SK-N-SH treated with all-trans-retinoic acid at 6 μM for 48 hours (cell line): ENCODE data around the gene RBM33.

ENCODE experiments used
- ARNTL ChIP-seq: fragments of 450-650 bp; formaldehyde crosslinking; IDR thresholded peaks from 2 replicates; pipeline ENCODE4 v1.5.0; 2020; ENCODE audit warnings: low read depth, mild to moderate bottlenecking, moderate library complexity, borderline replicate concordance
- CSDC2 ChIP-seq: fragments of 250-450 bp; sonication (Bioruptor Pico); IDR thresholded peaks from 2 replicates; pipeline ENCODE4 v1.5.0; 2020; ENCODE audit warnings: mild to moderate bottlenecking, moderate library complexity
- CSRNP3 ChIP-seq: fragments of 250-450 bp; sonication (Bioruptor Pico); IDR thresholded peaks from 2 replicates; pipeline ENCODE4 v1.5.1; 2021; ENCODE audit warnings: mild to moderate bottlenecking, moderate library complexity
- GLIS3 ChIP-seq: fragments of 250-450 bp; sonication (Bioruptor Pico); IDR thresholded peaks from 2 replicates; pipeline ENCODE4 v1.5.0; 2020; ENCODE audit warnings: mild to moderate bottlenecking, moderate library complexity
- OSR1 ChIP-seq: fragments of 250-450 bp; sonication (Bioruptor Pico); IDR thresholded peaks from 2 replicates; pipeline ENCODE4 v1.8.0; 2022; ENCODE audit warnings: moderate library complexity, mild to moderate bottlenecking, inconsistent platforms
- PATZ1 ChIP-seq: fragments of 250-450 bp; sonication (Bioruptor Pico); IDR thresholded peaks from 2 replicates; pipeline ENCODE4 v1.8.0; 2020; ENCODE audit warnings: mild to moderate bottlenecking, moderate library complexity, borderline replicate concordance
- TCF4 ChIP-seq: fragments of 250-450 bp; sonication (Bioruptor Pico); IDR thresholded peaks from 2 replicates; pipeline ENCODE4 v1.8.0; 2021; ENCODE audit warnings: mild to moderate bottlenecking, moderate library complexity, borderline replicate concordance
- ZC3H10 ChIP-seq: fragments of 250-450 bp; sonication (Bioruptor Pico); IDR thresholded peaks from 2 replicates; pipeline ENCODE4 v1.5.1; 2021; ENCODE audit warnings: mild to moderate bottlenecking, moderate library complexity
- ZFP3 ChIP-seq: fragments of 250-450 bp; sonication (Bioruptor Pico); IDR thresholded peaks from 2 replicates; pipeline ENCODE4 v1.5.0; 2020; ENCODE audit warnings: mild to moderate bottlenecking, moderate library complexity
- ZFP30 ChIP-seq: fragments of 450-650 bp; formaldehyde crosslinking; IDR thresholded peaks from 2 replicates; pipeline ENCODE4 v1.5.0; 2022; ENCODE audit warnings: mild to moderate bottlenecking, moderate library complexity
- ZNF70 ChIP-seq: fragments of 450-650 bp; formaldehyde crosslinking; IDR thresholded peaks from 2 replicates; pipeline ENCODE4 v1.5.0; 2020; ENCODE audit warnings: mild to moderate bottlenecking, moderate library complexity
- ZNF8 ChIP-seq: fragments of 450-650 bp; formaldehyde crosslinking; IDR thresholded peaks from 2 replicates; pipeline ENCODE4 v1.5.0; 2020; ENCODE audit warnings: mild to moderate bottlenecking, moderate library complexity

- TF ChIP-seq ZFP30 (CRISPR knock-in tag) (no peak), CSRNP3 (no peak), GLIS3 (CRISPR knock-in tag) (no peak), ARNTL (CRISPR knock-in tag) (no peak), ZC3H10 (CRISPR knock-in tag) (no peak), PATZ1 (CRISPR knock-in tag) (no peak), TCF4 (CRISPR knock-in tag) (no peak), ZFP3 (CRISPR knock-in tag) (no peak), CSDC2 (CRISPR knock-in tag) (no peak), ZNF70 (CRISPR knock-in tag) (no peak), OSR1 (CRISPR knock-in tag) (no peak), ZNF8 (CRISPR knock-in tag) (no peak)
These were observed 76.6 kb downstream of the RBM33 start for GRCh38 chr7:155721056-155721455.
